ENCODE data around the gene DCLRE1C. TPM values are rescaled to one million over a fixed set of nuclear protein-coding genes. Genes with fewer than 3 reads are reported as not detected.

The DCLRE1C gene
- total RNA-seq, 1 donor from 2014 or later: 5.4 TPM

DNA sequence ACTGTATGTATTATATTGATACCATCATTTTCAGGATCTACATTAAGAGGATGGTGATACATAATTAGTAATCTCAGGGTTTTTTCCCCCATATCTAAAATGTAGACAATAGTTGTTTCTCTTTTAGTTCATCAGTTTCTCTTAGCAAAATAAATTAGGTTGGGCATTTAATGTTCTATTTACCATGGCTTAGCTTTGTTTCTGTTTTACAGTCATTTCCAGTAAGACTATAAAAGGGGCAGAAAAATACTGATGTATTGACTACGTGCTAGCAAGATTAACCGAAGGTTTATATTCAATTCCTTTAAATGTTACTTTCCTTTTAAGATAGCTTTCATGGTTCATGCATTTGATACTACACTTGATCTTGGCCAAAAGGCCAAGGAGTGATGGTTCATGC lies 49.0 kb downstream of the DCLRE1C start:
- no peak for DNase-seq (ENCODE audit: low read depth)
- TF ChIP-seq, protein P1, sequence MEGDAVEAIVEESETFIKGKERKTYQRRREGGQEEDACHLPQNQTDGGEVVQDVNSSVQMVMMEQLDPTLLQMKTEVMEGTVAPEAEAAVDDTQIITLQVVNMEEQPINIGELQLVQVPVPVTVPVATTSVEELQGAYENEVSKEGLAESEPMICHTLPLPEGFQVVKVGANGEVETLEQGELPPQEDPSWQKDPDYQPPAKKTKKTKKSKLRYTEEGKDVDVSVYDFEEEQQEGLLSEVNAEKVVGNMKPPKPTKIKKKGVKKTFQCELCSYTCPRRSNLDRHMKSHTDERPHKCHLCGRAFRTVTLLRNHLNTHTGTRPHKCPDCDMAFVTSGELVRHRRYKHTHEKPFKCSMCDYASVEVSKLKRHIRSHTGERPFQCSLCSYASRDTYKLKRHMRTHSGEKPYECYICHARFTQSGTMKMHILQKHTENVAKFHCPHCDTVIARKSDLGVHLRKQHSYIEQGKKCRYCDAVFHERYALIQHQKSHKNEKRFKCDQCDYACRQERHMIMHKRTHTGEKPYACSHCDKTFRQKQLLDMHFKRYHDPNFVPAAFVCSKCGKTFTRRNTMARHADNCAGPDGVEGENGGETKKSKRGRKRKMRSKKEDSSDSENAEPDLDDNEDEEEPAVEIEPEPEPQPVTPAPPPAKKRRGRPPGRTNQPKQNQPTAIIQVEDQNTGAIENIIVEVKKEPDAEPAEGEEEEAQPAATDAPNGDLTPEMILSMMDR (conservative IDR thresholded peaks at IDR 0.05; ENCODE audit: low read depth, low read length): no peak
- no peak overlapping the region for H3K4me3 ChIP-seq (ENCODE audit: low read depth, low read length)

DNA sequence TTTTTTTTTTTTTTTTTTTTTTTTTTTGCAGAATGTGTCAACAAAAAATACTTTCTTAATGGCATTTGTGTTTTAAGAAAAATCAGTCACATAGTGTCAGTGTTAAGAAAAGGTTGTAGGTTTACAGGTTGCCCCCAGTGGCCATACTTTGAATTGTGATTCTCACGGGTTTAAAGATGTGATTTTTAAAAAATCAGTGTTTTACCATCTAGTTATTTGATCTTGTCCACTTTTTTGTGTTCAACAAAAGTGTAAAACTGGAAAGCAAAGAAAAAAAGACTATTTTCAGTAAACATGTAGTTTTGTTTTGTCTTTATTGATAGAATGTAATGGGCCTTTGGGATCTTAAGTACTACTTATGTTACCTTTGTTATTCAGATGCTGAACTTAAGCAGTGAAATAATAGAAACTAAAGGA lies 49.6 kb downstream of the DCLRE1C start:
- H3K4me3 ChIP-seq (ENCODE audit: low read depth, low read length): no peak overlapping the region
- TF ChIP-seq, protein P1 (conservative IDR thresholded peaks at IDR 0.05; ENCODE audit: low read depth, low read length): peak; percentile 65
- DNase-seq (ENCODE audit: low read depth): no peak

DNA sequence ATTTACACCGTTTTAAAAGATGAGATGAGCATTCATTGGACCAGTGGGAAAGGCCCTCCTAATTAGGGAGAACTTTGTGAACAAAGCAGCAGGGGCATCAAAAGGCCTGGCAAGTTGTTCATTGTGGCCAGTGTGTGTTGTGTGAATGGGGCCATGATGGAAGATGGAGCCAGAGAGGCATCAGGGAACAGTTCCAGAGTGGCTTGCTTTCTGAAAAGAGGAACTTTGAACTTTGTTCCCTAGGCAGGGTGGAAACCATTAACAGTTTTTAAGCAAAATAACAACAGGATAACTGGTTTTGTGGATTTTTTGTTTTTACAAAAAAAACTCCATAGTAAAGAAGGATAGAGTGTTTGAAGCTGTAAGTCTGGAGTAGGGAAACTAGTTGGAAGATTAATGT lies 62.7 kb downstream of the DCLRE1C start:
- DNase-seq (ENCODE audit: low read depth): no peak
- TF ChIP-seq, protein P1 (conservative IDR thresholded peaks at IDR 0.05; ENCODE audit: low read depth, low read length): no peak
- H3K4me3 ChIP-seq (ENCODE audit: low read depth, low read length): no peak overlapping the region

DNA sequence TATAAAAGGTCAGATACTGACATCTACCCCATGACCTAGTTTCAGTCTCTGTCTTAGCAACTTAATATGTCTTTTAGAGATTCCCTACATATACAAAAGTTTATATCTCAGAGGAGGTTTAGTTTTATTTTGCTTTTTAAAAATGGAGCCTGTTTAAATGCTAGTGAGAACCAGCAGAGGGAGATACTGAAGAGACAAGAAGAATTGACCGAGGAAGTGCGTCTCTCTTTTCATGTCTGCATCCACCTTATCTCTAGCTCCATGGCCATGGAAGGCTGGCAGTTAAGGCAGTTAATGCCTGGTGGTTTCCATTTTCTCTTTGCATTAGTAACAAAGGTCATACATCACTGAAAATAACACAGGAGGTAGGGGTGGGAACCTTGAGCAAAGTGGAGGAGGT lies 64.6 kb downstream of the DCLRE1C start:
- TF ChIP-seq, protein P1 (conservative IDR thresholded peaks at IDR 0.05; ENCODE audit: low read depth, low read length): peak; percentile 32
- no peak for DNase-seq (ENCODE audit: low read depth)
- H3K4me3 ChIP-seq (ENCODE audit: low read depth, low read length): no peak overlapping the region

DNA sequence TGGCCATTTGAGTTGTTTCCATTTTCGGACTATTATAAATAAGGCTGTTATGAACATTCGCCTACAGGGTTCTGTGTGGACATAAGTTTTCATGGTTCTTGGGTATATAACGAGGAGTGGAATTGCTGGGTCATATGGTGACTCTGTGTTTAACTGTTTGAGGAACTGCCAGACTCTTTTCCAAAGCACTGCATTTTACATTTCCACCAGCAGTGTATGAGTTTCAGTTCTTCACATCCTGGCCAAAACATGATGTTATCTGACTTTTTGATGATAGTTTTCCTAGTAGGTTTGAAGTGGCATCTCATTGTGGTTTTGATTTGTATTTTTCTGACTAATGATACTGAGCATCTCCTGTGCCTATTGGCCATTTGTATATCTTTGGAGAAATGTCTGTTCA lies 69.8 kb downstream of the DCLRE1C start:
- H3K4me3 ChIP-seq (ENCODE audit: low read depth, low read length): no peak overlapping the region
- no peak for DNase-seq (ENCODE audit: low read depth)

DNA sequence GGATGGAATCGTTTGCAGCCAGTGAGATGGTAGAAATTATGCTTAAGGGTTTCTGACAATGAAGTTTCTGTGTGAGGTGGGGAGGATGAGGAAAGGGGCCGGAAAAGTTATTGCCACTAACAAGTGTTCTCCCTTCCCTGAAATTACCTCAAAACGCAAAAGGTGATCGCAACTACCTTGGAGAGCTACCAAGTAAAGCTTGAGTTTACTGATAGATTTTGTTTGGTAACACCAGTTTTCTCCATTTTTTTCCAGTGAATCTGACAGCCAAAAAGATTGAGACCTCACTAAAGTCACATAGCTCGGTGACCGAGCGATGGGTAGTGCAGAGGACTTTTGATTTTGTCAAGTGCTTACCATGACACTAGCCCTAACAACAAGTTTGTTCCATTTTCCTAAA lies 73.7 kb downstream of the DCLRE1C start:
- TF ChIP-seq, protein P1 (conservative IDR thresholded peaks at IDR 0.05; ENCODE audit: low read depth, low read length): no peak
- peak overlapping the region; percentile 95 for H3K4me3 ChIP-seq (ENCODE audit: low read depth, low read length)
- no peak for DNase-seq (ENCODE audit: low read depth)

More for the DNA sequence above, 69.8 kb downstream of the DCLRE1C start:
- TF ChIP-seq, protein P1 (conservative IDR thresholded peaks at IDR 0.05; ENCODE audit: low read depth, low read length): no peak

DNA sequence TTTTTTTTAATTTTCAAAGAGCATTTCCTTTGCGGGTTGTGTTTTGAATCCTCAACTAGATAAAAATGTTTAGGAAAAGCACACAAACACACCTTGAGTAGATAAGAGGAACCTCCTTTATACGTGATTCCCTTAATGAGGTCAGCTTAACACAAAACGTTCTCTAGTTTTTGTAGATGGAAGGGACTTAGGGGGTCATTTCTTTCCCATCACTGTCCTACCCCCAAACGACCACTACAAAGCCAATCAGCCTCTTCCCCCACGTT lies 74.0 kb downstream of the DCLRE1C start:
- peak overlapping the region; percentile 95 for H3K4me3 ChIP-seq (ENCODE audit: low read depth, low read length)
- TF ChIP-seq, protein P1 (conservative IDR thresholded peaks at IDR 0.05; ENCODE audit: low read depth, low read length): no peak
- no peak for DNase-seq (ENCODE audit: low read depth)
